Skeletal muscle satellite cell (primary cell): ENCODE data around the gene NWD2.

ENCODE experiments used
- H3K27me3 ChIP-seq: 2 replicates; pipeline ENCODE4 v1.7.0; 2013; ENCODE audit warnings: low read length; ENCODE audit not compliant: control insufficient read depth, insufficient read depth
- H3K36me3 ChIP-seq: 2 replicates; pipeline ENCODE4 v1.7.0; 2013; ENCODE audit warnings: mild to moderate bottlenecking, control low read depth, low read length; ENCODE audit not compliant: insufficient read depth
- H3K4me1 ChIP-seq: 2 replicates; pipeline ENCODE4 v1.7.0; 2013; ENCODE audit warnings: low read length; ENCODE audit not compliant: control insufficient read depth, insufficient read depth
- H3K4me2 ChIP-seq: 2 replicates; pipeline ENCODE4 v1.7.0; 2013; ENCODE audit warnings: mild to moderate bottlenecking, low read length
- H3K4me3 ChIP-seq: 2 replicates; pipeline ENCODE4 v1.7.0; 2013; ENCODE audit warnings: low read length
- H3K9ac ChIP-seq: 2 replicates; pipeline ENCODE4 v1.7.0; 2013; ENCODE audit warnings: mild to moderate bottlenecking, low read depth, low read length, moderate library complexity
- H3K9me3 ChIP-seq: replicated peaks from 2 replicates; pipeline ENCODE4 v1.7.0; 2013; ENCODE audit warnings: mild to moderate bottlenecking, control low read depth, low read length

The NWD2 gene

GRCh38 chr4:37463033-37463856 is 218.7 kb downstream of the NWD2 start:
- Histone ChIP-seq H3K4me1 (no peaks in the 10 kb centered on the region), H3K9ac (no peak overlapping the region), H3K9me3 (no peaks in the 10 kb centered on the region), H3K27me3 (peaks cover 3% of the 10 kb centered on the region), H3K4me3 (no peak overlapping the region), H3K4me2 (no peak overlapping the region), H3K36me3 (no peaks in the 10 kb centered on the region)

GRCh38 chr4:37464373-37465128 is 220.0 kb downstream of the NWD2 start:
- Histone ChIP-seq H3K36me3 (no peaks in the 10 kb centered on the region), H3K4me1 (no peaks in the 10 kb centered on the region), H3K4me2 (no peak overlapping the region), H3K9ac (no peak overlapping the region), H3K9me3 (no peaks in the 10 kb centered on the region), H3K4me3 (no peak overlapping the region), H3K27me3 (peaks cover 3% of the 10 kb centered on the region)

- no peaks in the 10 kb centered on the region for H3K9me3 ChIP-seq
- H3K4me3 ChIP-seq: no peak overlapping the region
- H3K27me3 ChIP-seq: peaks cover 3% of the 10 kb centered on the region
- H3K36me3 ChIP-seq: no peaks in the 10 kb centered on the region
- no peak overlapping the region for H3K9ac ChIP-seq
- H3K4me2 ChIP-seq: no peak overlapping the region
- no peaks in the 10 kb centered on the region for H3K4me1 ChIP-seq
These were observed 220.8 kb downstream of the NWD2 start for GRCh38 chr4:37465296-37465695.

- H3K27me3 ChIP-seq: peaks cover 3% of the 10 kb centered on the region
- no peak overlapping the region for H3K4me3 ChIP-seq
- no peaks in the 10 kb centered on the region for H3K36me3 ChIP-seq
- no peaks in the 10 kb centered on the region for H3K9me3 ChIP-seq
- no peak overlapping the region for H3K9ac ChIP-seq
- no peaks in the 10 kb centered on the region for H3K4me1 ChIP-seq
- no peak overlapping the region for H3K4me2 ChIP-seq
These were observed 221.3 kb downstream of the NWD2 start for GRCh38 chr4:37465845-37466244.

GRCh38 chr4:37467223-37467622 is 222.7 kb downstream of the NWD2 start:
- no peak overlapping the region for H3K4me2 ChIP-seq
- no peaks in the 10 kb centered on the region for H3K27me3 ChIP-seq
- no peaks in the 10 kb centered on the region for H3K4me1 ChIP-seq
- no peaks in the 10 kb centered on the region for H3K9me3 ChIP-seq
- no peak overlapping the region for H3K4me3 ChIP-seq
- no peak overlapping the region for H3K9ac ChIP-seq
- no peaks in the 10 kb centered on the region for H3K36me3 ChIP-seq

- H3K27me3 ChIP-seq: peaks cover 2% of the 10 kb centered on the region
- no peaks in the 10 kb centered on the region for H3K4me1 ChIP-seq
- no peak overlapping the region for H3K4me2 ChIP-seq
- H3K36me3 ChIP-seq: no peaks in the 10 kb centered on the region
- H3K4me3 ChIP-seq: no peak overlapping the region
- H3K9ac ChIP-seq: no peak overlapping the region
- no peaks in the 10 kb centered on the region for H3K9me3 ChIP-seq
These were observed 223.3 kb downstream of the NWD2 start for GRCh38 chr4:37467824-37468223.

- peaks cover 2% of the 10 kb centered on the region for H3K27me3 ChIP-seq
- no peak overlapping the region for H3K9ac ChIP-seq
- no peaks in the 10 kb centered on the region for H3K4me1 ChIP-seq
- H3K36me3 ChIP-seq: no peaks in the 10 kb centered on the region
- no peak overlapping the region for H3K4me3 ChIP-seq
- H3K9me3 ChIP-seq: no peaks in the 10 kb centered on the region
- H3K4me2 ChIP-seq: no peak overlapping the region
These were observed 224.7 kb downstream of the NWD2 start for GRCh38 chr4:37469286-37469685.

- Histone ChIP-seq H3K27me3 (peaks cover 2% of the 10 kb centered on the region), H3K36me3 (no peaks in the 10 kb centered on the region), H3K4me1 (no peaks in the 10 kb centered on the region), H3K9me3 (no peaks in the 10 kb centered on the region), H3K4me3 (no peak overlapping the region), H3K4me2 (no peak overlapping the region), H3K9ac (no peak overlapping the region)
These were observed 225.7 kb downstream of the NWD2 start for GRCh38 chr4:37470245-37470644.

GRCh38 chr4:37471093-37471492 is 226.6 kb downstream of the NWD2 start:
- H3K9ac ChIP-seq: no peak overlapping the region
- H3K4me2 ChIP-seq: no peak overlapping the region
- peaks cover 2% of the 10 kb centered on the region for H3K27me3 ChIP-seq
- H3K9me3 ChIP-seq: no peaks in the 10 kb centered on the region
- no peaks in the 10 kb centered on the region for H3K36me3 ChIP-seq
- no peaks in the 10 kb centered on the region for H3K4me1 ChIP-seq
- H3K4me3 ChIP-seq: no peak overlapping the region

GRCh38 chr4:37471971-37472370 is 227.4 kb downstream of the NWD2 start:
- Histone ChIP-seq H3K27me3 (peaks cover 2% of the 10 kb centered on the region), H3K36me3 (no peaks in the 10 kb centered on the region), H3K9me3 (no peaks in the 10 kb centered on the region), H3K4me1 (no peaks in the 10 kb centered on the region), H3K4me2 (no peak overlapping the region), H3K4me3 (no peak overlapping the region), H3K9ac (no peak overlapping the region)

- Histone ChIP-seq H3K36me3 (no peaks in the 10 kb centered on the region), H3K4me2 (no peak overlapping the region), H3K4me1 (no peaks in the 10 kb centered on the region), H3K9ac (no peak overlapping the region), H3K4me3 (no peak overlapping the region), H3K9me3 (no peaks in the 10 kb centered on the region), H3K27me3 (peaks cover 2% of the 10 kb centered on the region)
These were observed 229.3 kb downstream of the NWD2 start for GRCh38 chr4:37473807-37474206.
